Muscle layer of duodenum (tissue), 2 donors: ENCODE results near the gene NLRC3.

ENCODE experiments used
- H3K27ac ChIP-seq: one replicate; pipeline ENCODE4 v1.7.0; 2013; ENCODE audit warnings: mild to moderate bottlenecking, low read length
- H3K27me3 ChIP-seq: one replicate; pipeline ENCODE4 v1.7.0; 2013; ENCODE audit warnings: low read depth, mild to moderate bottlenecking, control low read depth, low read length
- H3K36me3 ChIP-seq, 2 donors: one replicate each; pipeline ENCODE4 v1.7.0; 2013; ENCODE audit warnings: low read length in 2 of 2, control low read depth in 1 of 2, mild to moderate bottlenecking in 1 of 2; ENCODE audit not compliant: insufficient read depth in 2 of 2, control insufficient read depth in 1 of 2
- H3K4me1 ChIP-seq, 2 donors: one replicate each; pipeline ENCODE4 v1.7.0; 2013; ENCODE audit warnings: low read length in 2 of 2, mild to moderate bottlenecking in 2 of 2, control low read depth in 1 of 2, moderate library complexity in 1 of 2; ENCODE audit not compliant: insufficient read depth in 2 of 2, control insufficient read depth in 1 of 2
- H3K4me3 ChIP-seq, 2 donors: one replicate each; pipeline ENCODE4 v1.7.0; 2013; ENCODE audit warnings: low read length in 2 of 2, low read depth in 1 of 2, mild to moderate bottlenecking in 1 of 2
- H3K9me3 ChIP-seq, 2 donors: one replicate each; pipeline ENCODE4 v1.7.0; 2013; ENCODE audit warnings: low read length in 2 of 2, control low read depth in 1 of 2, mild to moderate bottlenecking in 1 of 2; ENCODE audit not compliant: control insufficient read depth in 1 of 2
- donor health status: healthy.

NLRC3 gene

GRCh38 chr16:3520413-3520812 is 56.8 kb downstream of the NLRC3 start:
- H3K36me3 ChIP-seq, result peaks cover 36 to 44% of the 10 kb centered on the region in 2 donors
- peaks cover 0 to 5% of the 10 kb centered on the region in 2 donors for H3K4me1 ChIP-seq
- H3K27me3 ChIP-seq, result no peaks in the 10 kb centered on the region
- no peak overlapping the region for H3K4me3 ChIP-seq
- H3K27ac ChIP-seq, result peak overlapping the region; percentile 33
- no peaks in the 10 kb centered on the region for H3K9me3 ChIP-seq

- Histone ChIP-seq H3K4me1 (peaks cover 0 to 5% of the 10 kb centered on the region in 2 donors), H3K36me3 (peaks cover 30 to 52% of the 10 kb centered on the region in 2 donors), H3K4me3 (no peak overlapping the region), H3K27me3 (no peaks in the 10 kb centered on the region), H3K9me3 (no peaks in the 10 kb centered on the region), H3K27ac (no peak overlapping the region)
These were observed 57.6 kb downstream of the NLRC3 start for GRCh38 chr16:3519581-3519980.

GRCh38 chr16:3518986-3519348 is 58.2 kb downstream of the NLRC3 start:
- H3K4me1 ChIP-seq, result peaks cover 0 to 5% of the 10 kb centered on the region in 2 donors
- H3K4me3 ChIP-seq, result no peak overlapping the region
- no peak overlapping the region for H3K27ac ChIP-seq
- no peaks in the 10 kb centered on the region for H3K27me3 ChIP-seq
- H3K36me3 ChIP-seq, result peaks cover 29 to 57% of the 10 kb centered on the region in 2 donors
- no peaks in the 10 kb centered on the region for H3K9me3 ChIP-seq

- Histone ChIP-seq H3K27me3 (no peaks in the 10 kb centered on the region), H3K4me1 (peaks cover 0 to 5% of the 10 kb centered on the region in 2 donors), H3K36me3 (peaks cover 29 to 57% of the 10 kb centered on the region in 2 donors), H3K9me3 (no peaks in the 10 kb centered on the region), H3K4me3 (no peak overlapping the region), H3K27ac (no peak overlapping the region)
These were observed 58.8 kb downstream of the NLRC3 start for GRCh38 chr16:3518292-3518985.

GRCh38 chr16:3515897-3516296 is 61.3 kb downstream of the NLRC3 start:
- no peaks in the 10 kb centered on the region for H3K9me3 ChIP-seq
- H3K36me3 ChIP-seq, result peaks cover 34 to 72% of the 10 kb centered on the region in 2 donors
- H3K27ac ChIP-seq, result no peak overlapping the region

GRCh38 chr16:3514621-3515020 is 62.6 kb downstream of the NLRC3 start:
- Histone ChIP-seq H3K4me1 (no peaks in the 10 kb centered on the region), H3K4me3 (no peak overlapping the region), H3K9me3 (no peaks in the 10 kb centered on the region), H3K27me3 (no peaks in the 10 kb centered on the region), H3K27ac (no peak overlapping the region), H3K36me3 (peaks cover 37 to 82% of the 10 kb centered on the region in 2 donors)

More at GRCh38 chr16:3515897-3516296, 61.3 kb downstream of the NLRC3 start:
- H3K4me3 ChIP-seq, result no peak overlapping the region
- no peaks in the 10 kb centered on the region for H3K27me3 ChIP-seq
- peaks cover 0 to 2% of the 10 kb centered on the region in 2 donors for H3K4me1 ChIP-seq

GRCh38 chr16:3513892-3514583 is 63.2 kb downstream of the NLRC3 start:
- Histone ChIP-seq H3K9me3 (no peaks in the 10 kb centered on the region), H3K36me3 (peaks cover 35 to 82% of the 10 kb centered on the region in 2 donors), H3K4me1 (no peaks in the 10 kb centered on the region), H3K27me3 (no peaks in the 10 kb centered on the region), H3K4me3 (no peak overlapping the region), H3K27ac (no peak overlapping the region)

- no peak overlapping the region for H3K4me3 ChIP-seq
- H3K4me1 ChIP-seq, result no peaks in the 10 kb centered on the region
- H3K27me3 ChIP-seq, result no peaks in the 10 kb centered on the region
- H3K36me3 ChIP-seq, result peaks cover 34 to 80% of the 10 kb centered on the region in 2 donors
- no peaks in the 10 kb centered on the region for H3K9me3 ChIP-seq
- no peak overlapping the region for H3K27ac ChIP-seq
These were observed 65.7 kb downstream of the NLRC3 start for GRCh38 chr16:3511286-3512180.

- peaks cover 26 to 78% of the 10 kb centered on the region in 2 donors for H3K36me3 ChIP-seq
- H3K9me3 ChIP-seq, result no peaks in the 10 kb centered on the region
- no peaks in the 10 kb centered on the region for H3K27me3 ChIP-seq
- no peaks in the 10 kb centered on the region for H3K4me1 ChIP-seq
- H3K27ac ChIP-seq, result no peak overlapping the region
- no peak overlapping the region for H3K4me3 ChIP-seq
These were observed 66.8 kb downstream of the NLRC3 start for GRCh38 chr16:3510416-3510815.

GRCh38 chr16:3509470-3509928 is 67.7 kb downstream of the NLRC3 start:
- Histone ChIP-seq H3K4me3 (no peak overlapping the region), H3K36me3 (peaks cover 27 to 74% of the 10 kb centered on the region in 2 donors), H3K9me3 (no peaks in the 10 kb centered on the region), H3K27me3 (no peaks in the 10 kb centered on the region), H3K4me1 (no peaks in the 10 kb centered on the region), H3K27ac (no peak overlapping the region)

- no peaks in the 10 kb centered on the region for H3K9me3 ChIP-seq
- no peaks in the 10 kb centered on the region for H3K27me3 ChIP-seq
- H3K36me3 ChIP-seq, result peaks cover 27 to 69% of the 10 kb centered on the region in 2 donors
- no peak overlapping the region for H3K27ac ChIP-seq
- H3K4me1 ChIP-seq, result no peaks in the 10 kb centered on the region
- no peak overlapping the region for H3K4me3 ChIP-seq
These were observed 68.5 kb downstream of the NLRC3 start for GRCh38 chr16:3508736-3509135.
